GM18511 (cell line): ENCODE measurements around the gene SEMA5B.

Source experiments
- ATAC-seq: cut with Tn5 transposase; IDR thresholded peaks from one replicate; pipeline ENCODE4 v1.9.1; 2021; ENCODE audit warnings: mild to moderate bottlenecking, moderate library complexity; ENCODE audit not compliant: unreplicated experiment

The SEMA5B gene

DNA sequence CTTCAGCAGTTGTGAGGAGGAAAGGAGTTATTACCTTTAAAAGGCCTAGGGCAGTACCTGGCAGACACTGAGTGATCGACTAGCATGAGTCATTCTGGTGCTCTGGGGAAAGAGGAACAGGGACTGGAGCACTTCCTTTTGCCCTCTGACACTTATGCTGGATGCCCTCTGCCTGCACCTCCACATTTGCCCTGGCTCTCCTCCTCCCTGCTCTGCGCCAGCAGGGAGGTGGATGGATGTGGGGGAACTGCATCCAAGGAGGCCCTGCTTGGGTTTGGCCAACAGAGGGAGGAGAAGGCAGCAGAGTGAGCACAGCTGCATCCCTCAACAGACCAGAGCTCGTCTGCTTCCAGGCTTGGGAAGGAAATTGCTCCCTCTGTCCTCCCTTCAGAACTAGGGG is 75.0 kb downstream of the SEMA5B start:
- ATAC-seq, result peak; percentile 89

DNA sequence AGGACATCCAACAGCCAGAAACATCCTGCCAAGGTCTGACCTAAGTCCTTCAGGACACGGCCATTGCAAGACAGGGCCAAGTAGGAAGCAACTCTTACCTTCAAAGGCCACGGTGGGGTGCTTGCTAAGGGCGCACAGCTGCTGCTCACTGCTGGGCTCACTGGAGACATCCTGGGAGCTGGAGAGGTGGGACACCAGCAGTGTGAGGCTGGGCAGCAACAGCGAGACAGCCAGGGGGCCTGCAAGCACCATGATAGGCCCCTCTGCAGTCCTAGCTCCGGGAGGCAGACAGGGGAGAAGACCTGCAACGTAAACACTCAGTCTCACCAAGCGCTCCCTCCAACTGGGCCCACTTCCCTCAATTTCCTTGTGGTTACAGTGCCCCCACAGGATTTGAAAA is 79.2 kb downstream of the SEMA5B start:
- no peak for ATAC-seq

DNA sequence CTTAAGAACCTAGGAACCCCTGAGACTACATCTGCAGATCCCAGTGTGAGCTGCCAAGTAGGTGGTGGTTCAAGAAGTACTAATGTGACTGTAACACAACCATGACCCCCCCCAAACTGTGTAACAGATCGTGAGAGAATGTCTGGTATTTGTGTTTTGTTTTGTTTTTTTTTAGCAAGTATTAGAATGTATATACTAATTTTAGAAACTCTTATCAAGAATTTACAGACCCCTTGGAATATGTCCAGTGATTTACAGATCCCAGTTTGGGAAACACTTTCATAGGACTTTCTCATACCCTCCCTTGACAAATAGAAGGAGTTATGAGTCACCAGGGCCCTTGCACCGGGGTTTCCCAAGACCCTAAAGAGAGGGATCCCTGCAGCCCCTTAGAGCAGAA is 79.8 kb downstream of the SEMA5B start:
- no peak for ATAC-seq

DNA sequence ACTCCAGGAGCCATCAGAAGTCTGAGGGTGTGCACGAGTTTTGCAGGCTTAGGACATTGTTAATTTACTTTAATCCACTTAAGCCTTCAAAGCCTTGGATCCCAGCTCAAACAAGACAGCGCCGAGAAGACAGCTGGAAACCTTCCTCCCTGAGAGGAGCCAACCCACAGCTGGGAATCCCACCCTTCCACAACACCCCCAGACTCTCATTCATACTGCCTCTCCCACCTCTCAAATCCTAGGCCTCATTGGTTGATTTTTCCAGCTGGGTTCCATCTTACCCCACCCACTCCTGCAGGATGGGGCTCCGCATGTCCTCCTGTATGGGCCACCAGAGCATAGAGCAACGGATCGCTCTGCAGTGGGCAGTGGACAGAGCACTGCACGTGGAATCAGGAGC is 80.4 kb downstream of the SEMA5B start:
- ATAC-seq, result no peak

DNA sequence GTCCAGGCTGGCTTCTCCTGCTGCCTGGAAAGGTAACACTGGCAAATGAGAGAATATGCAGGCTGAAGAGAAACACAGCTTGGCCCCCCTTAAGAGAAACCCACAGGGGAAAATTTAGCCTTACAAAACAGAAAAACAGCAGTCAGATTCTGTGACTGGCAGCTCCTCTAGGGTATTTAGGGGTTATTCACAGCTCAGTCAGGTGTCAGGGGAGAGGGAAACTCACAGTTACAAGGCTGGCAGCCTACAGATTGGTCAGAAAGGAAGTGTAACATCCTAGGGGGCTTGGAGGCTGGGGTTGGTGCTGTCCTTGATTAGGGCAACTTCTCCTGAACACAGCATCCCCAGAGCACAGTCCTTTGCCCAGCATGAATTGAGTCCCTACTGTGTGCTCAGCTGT is 81.4 kb downstream of the SEMA5B start:
- no peak for ATAC-seq

DNA sequence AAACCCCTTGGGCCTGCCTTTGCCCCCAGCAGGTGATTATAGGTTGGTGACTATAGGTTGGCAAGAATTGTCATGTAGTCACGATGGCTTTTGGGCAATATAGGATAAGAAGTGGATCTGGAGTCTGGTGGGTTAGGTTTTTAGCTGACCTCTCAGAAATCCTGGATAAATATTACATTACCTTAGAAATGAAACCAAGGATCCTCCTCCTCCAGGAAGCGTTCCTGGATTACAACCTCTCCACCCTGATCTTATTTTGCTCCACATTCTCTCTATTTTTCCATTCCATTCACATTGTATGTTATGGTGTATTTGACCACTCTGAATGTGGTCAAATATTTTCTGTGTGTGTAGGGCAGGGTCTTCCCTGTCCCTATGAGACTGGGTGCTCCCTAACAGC is 82.3 kb downstream of the SEMA5B start:
- ATAC-seq, result no peak

DNA sequence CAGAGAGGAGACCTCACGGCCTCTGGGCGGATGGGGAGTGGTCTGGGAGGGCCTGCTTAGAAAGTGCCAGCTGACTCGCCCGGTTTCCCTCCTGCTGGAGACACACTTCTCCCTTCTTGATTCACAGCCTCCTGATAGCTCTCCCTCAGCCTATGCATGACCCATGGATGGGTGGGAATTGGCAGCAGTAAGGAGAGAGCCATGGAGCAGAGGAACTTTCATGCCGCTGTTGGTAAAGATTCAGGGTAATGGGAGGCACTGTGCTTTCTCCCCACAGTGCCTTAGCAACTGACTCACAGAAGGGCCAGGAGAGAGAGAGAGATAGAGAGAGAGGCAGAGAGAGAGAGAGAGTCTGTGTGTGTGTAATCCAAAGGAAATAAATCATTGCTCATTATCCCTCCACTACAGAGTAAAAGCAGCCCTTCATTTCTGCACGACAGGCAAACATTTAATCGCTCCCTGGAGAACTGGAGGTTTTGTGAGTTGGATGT is 82.8 kb downstream of the SEMA5B start:
- ATAC-seq, result no peak

DNA sequence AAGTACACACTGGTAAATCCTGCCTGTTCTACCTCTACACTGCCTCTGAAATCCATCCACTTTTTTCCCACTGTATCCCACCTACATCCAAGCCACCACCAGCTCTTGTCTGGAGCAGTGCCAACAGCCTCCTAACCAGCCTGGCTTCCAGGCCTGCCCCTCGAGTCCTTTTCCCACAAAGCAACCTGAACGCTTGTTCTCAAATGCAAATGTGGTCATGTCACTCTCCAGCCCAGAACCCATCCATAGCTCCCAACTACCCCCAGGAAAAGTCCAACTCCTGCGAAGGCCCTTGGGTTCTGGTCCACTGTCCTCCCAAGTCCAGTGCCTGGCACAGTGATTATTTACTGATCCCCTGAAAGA is 83.8 kb downstream of the SEMA5B start:
- ATAC-seq, result no peak

DNA sequence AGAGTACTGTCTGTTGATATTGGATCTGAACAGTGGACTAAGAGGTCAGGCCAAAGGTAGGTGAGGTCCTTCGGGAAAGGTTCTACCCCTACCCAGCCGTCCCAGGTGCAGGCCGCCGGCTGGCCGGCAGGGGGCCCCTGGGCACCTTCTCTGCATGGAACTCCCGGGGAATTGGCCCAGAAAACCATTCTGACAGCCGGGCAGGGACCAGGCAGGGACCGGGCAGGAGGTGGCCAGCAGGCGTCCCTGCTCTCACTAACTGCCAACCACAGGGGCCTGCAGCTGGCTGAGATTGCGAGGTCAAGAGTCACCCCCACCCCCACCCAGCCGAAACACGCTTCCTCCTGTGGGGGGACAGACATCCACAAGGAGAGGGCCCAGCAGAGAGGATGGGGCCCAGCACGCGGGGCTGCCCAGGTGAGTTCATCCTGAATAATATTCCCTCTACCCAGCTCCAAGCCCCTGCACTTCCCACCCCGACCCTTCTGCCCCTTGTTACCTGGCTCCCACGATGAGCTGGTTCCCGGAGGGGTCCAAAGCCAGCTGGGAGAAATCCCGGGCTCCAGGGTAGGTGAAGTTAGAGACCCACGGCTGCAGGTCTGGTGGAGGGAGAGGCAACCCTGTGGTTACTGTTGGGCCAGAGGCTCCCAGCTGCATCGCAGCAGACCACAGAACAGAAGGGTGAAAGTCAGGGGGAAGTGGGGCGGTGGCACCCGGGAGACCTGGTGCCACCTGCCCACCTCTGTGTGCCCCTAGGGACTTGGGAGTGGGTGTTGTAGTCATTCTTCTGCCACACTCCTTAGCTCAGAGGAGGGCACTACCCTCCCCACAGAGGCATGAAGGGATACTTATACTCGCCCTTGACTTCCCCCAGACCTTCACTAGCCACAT is 84.4 kb downstream of the SEMA5B start:
- no peak for ATAC-seq

DNA sequence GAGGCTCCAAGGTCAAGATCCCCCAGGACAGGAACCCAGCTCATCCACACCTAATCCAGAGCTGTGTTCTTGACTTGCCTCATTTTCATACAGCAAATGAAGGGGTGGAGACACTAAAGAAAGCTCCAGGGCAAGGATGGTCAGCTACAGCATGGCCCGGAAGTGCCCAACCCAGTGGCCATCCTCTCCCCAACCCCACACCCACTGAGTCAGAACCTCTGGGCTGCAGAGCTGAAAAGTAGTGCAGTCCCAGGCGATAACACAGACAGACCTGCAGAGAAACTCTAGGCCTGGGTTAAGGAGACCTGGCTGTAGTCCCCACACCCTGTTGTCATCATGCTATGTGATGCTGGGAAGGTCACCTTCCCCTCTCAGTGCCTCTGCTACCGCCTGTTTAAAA is 85.3 kb downstream of the SEMA5B start:
- no peak for ATAC-seq

DNA sequence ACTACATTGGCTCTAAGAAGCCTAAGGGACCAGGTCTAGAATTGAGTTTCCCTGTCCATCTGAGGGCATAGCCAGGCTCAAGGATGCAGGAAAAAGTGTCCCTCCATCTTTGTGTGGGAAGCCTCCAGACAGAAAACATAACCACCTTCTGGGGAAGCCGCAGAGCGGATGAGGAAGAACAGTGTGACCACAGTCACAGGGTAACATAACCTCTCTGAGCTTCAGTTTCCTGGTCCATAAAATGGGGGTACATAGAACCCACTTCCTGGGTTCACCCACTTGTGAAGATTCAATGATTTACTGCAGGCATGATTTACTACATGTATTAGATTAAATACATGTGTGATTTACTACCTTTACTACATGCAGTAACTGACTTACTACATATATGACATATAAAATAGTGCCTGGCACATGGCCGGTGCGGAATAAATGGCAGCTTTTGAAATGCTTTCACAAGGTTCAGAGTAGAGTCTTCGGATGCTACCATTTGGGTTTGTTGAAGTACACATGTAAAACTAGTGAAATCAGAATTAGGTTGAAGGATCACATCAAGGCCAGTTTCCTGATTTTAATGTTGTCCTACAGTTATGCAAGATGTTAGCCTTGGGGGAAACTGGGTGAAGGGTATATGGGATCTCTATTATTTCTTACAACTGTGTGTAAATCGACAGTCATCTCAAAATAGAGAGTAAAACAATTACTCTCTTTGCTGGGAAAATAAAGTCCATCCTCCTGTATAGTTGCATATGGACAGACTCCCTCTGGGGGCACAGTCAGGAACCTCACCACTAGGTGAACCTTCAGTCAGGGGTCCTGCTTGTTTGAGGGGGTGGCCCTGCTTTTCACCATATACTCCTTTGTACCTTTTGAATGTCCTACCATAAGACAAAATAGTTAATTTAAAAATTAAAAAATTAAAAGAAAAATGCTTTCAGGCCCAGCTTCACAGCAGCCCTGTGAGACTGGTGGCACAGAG is 86.0 kb downstream of the SEMA5B start:
- ATAC-seq, result no peak

DNA sequence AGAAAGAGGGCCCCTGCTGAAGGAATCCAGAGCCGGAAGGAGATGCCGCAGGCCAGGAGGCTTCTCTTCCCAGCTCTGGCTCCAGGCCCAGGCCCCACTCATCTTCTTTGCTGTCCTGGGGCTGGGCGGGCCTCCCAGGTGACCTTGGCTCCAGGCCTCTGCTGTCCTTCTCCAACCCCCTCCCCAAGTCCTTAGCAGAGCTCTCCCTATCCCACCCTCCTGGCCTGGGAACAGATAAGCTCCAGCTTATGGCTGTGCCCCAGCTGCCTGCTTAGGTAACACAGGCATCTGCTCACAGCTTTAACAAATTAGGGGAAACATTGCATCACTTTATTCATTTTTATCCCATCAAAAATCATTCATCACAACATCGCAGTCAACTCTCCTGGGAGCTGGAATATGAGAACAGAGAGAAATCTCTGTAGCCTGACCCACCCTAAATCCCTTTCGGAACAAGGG is 86.9 kb downstream of the SEMA5B start:
- no peak for ATAC-seq

DNA sequence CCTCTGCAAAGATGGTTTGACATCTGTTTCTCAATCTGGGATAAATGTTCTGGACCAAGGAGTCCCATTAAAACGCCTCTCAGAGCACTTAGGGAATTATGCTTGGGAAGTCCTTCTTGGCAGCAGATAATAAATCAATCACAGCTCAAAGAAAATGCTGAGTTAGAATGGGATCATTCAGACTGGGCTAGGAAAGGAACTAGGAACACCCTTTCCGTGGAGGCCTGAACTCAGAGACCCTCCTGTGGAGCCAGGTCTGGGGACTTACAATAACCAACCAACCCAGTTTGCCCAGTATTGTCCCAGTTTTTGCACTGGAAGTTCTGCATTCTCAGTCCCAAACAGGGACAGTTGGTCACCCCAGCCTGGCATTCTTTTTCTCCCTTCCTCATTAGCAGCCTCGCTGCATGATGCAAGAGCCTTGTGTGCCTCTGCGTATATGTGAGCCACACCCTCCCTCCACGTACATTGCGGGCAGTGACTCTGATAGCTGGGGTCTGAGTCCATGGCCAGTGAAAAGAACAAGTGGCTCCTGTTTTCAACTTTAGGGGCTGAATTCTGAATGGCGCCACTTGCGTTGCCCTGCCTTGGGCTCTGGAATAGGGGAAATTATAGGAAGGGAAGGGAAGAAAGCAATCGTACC is 88.7 kb downstream of the SEMA5B start:
- no peak for ATAC-seq

DNA sequence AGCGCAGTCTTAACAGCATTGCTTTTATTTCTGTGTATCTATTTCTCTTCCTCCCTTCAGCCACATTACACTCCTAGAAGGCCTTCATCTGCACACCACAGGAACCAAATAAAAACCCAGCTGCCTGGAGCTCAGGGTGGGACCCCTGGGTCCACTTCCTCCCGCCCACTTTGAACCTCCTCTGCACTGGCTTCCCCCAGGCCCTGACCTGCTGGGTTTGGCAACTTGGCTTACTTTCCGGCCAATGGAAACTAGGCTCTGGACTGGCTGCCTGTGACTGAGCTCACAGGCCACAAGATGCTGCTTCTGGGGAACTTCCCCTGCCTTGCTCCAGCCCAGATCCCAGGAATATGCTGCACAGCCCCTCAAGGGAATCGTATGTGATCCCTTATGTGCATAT is 89.8 kb downstream of the SEMA5B start:
- no peak for ATAC-seq

DNA sequence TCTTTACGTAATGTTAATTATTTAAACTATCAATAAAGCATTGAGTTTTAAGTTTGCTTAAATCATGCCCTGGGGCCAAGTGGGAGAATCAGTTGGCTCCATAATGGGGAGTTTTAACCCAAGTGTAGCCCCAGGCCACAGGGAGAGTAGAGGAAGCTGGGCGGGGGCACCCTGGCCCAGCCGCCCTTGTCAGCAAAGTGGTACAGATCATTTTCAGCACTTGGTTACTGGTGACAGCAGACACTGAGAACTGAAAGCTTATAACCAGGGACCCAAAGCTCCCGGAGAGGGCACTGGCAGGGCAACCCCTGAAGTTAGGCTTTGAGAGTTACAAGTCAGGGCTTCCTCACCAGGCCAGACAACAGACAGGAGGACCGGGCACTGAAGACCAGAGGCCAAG is 90.6 kb downstream of the SEMA5B start:
- no peak for ATAC-seq

DNA sequence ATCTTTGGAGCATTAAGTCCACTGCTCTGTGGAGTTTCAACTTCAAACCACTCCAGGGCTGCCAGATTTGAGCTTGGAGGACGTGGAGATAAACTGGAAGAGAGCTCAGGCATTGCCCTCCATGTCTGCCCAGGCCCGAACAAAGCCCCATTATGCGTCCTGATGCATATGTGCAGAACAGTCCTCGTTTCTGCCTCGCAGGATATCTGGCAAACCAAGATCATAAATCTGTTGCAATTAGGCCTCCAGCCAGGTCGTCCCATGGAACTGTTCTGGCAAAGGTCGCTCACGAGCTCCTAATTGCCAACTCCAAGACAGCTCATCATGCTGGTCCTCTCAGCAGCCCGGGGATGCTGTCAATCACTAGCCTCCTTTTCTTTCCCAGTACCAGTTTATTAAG is 91.2 kb downstream of the SEMA5B start:
- no peak for ATAC-seq

DNA sequence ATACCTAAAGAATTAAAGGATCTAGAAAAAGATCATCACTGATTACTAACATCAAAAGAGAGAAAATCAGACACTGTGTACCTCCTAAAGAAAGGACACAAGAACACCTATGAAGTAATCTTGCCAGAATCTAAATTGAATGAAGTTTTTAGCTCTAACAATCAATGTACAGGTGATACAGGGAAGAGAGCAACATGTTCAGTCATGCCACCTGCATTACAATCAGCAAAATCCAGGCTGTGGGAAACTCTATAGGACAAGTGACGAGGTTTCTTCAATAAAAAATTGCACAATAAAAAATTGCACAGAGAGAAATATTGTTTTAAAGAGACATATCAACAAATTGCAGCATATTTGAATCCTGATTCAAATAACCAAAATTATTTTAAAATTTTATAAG is 93.3 kb downstream of the SEMA5B start:
- ATAC-seq, result no peak

DNA sequence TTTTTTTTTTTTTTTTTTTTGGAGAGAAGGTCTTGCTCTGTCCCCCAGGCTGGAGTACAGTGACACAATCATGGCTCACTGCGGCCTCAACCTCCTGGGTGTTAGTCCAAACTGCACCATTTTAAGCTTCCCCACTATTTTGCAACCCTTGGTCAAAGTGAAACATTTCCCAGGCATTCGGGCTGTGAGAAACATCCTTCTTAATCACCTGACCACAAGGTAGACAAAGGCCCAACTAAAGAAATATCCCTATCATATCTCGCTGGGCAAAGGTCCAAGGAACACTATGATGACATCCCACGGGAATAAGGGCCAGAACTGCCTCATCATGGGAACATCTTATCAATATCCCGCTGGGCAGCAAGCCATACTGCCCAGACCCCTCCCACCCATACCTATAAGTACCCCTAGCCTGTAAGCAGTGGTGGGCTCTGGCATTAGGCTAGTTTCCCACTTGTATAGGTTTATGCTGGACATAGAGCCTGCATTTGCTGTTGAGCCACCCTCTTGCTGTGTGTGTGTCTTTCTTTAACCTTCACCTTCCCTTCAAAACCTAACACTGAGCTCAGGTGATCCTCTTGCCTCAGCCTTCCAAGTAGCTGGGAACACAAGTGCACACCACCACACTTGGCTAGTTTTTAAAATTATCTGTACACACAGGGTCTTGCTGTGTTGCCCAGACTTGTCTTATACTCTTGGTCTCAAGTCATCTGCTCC is 95.2 kb downstream of the SEMA5B start:
- ATAC-seq, result no peak

DNA sequence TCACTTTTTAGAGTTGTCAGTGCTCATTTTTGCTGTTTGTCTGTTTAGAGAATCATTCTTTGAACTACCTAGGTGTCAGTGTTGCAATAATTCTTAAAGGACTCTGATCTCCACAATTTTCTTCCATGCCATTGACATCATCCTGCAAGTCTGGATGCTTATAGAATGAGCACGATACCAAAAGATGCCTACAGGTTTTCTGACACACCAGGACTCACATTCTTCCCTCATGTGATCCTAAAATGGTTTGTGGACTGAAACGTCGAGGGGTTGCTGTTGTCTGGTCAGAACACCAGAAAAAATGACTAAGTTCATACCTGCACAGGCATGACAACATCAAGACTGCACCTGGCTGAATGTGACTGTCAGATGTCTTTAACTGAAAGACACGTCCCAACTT is 95.9 kb downstream of the SEMA5B start:
- no peak for ATAC-seq
